ENCODE measurements around the gene RPL37.

RPL37 gene

DNA sequence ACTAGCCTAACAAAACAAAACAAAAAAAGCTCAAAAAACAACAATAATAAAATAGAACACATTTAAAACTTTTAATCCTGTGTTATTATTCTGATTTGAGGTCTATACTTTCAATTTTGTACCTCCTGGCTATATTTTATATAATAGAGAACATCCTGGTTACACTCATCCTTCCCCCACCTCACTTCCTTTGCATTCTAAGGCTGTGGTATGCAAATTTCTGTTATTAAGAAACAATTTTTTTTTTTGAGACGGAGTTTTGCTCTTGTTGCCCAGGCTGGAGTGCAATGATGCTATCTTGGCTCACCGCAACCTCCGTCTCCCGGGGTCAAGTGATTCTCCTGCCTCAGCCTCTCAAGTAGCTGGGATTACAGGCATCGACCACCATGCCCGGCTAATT, 3.1 kb upstream of the RPL37 start:
- no peak overlapping the region for H3K9ac ChIP-seq
- H3K27ac ChIP-seq = no peak overlapping the region
- no peaks in the 10 kb centered on the region for H3K9me3 ChIP-seq
- no peak overlapping the region for H3K4me2 ChIP-seq
- H4K20me1 ChIP-seq = peaks cover 11% of the 10 kb centered on the region
- peaks cover 17% of the 10 kb centered on the region for H3K4me1 ChIP-seq
- TF ChIP-seq Cebpa-rat (IDR thresholded peaks at IDR 0.05) = no peak
- no peak overlapping the region for H3K4me3 ChIP-seq
- H3K27me3 ChIP-seq = peaks cover 9% of the 10 kb centered on the region; the same call in 1 of the 2 replicates
- H3K36me3 ChIP-seq = peaks cover 13% of the 10 kb centered on the region

DNA sequence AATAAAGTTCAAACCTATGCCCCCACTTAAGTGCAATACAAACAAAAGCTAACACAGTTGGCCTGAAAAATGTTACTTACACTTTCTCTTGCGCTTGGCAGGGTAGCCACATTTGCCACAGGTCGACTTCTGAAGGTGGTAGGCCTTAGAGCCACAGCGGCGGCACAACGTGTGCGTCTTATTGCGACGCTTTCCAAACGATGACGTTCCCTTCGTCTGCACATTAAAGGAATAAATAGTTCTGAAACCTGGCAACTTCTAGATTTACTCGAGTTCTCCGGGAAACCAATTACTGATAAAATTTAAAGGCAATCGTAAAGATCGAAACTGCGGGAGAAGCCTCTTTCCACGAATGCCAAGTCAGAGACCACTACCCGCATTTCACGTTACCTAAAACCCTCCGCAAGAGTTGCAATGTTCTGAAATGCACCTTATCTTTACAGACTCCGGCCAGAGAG, 602 bp downstream of the RPL37 start:
- no peak for TF ChIP-seq Cebpa-rat (IDR thresholded peaks at IDR 0.05)
- Histone ChIP-seq H3K27ac (peak overlapping the region; percentile 99), H3K9ac (peak overlapping the region; percentile 99), H3K4me1 (peaks cover 32% of the 10 kb centered on the region), H3K9me3 (no peaks in the 10 kb centered on the region), H3K4me2 (peak overlapping the region; percentile 93), H3K27me3 (no peaks in the 10 kb centered on the region), H3K4me3 (peak overlapping the region; percentile 96), H4K20me1 (peaks cover 48% of the 10 kb centered on the region), H3K36me3 (peaks cover 50% of the 10 kb centered on the region)

DNA sequence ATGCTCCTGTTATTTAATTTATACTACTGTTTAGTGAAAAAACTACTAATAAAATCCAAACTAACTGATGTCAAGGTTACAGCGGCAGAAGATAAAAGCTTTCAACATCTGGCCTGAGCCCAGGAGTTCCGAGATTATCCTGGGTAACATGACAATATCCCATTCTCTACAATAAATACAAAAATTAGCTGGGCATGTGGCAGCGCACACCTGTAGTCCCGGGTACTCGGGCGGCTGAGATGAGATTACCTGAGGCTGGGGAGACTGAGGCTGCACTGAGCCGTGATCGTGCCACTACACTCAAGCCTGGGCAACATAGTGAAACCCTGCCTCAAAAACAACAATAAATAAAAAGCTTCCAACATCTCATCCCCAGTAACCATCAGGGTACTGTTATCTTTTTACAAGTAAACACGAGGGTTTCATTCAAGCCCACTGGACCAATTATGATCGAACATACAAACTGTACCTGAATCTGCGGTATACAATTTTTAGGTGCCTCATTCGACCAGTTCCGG, 1.3 kb downstream of the RPL37 start:
- H3K4me3 ChIP-seq = peak overlapping the region; percentile 96
- no peaks in the 10 kb centered on the region for H3K27me3 ChIP-seq
- peaks cover 32% of the 10 kb centered on the region for H3K4me1 ChIP-seq
- H3K9ac ChIP-seq = peak overlapping the region; percentile 99
- H3K9me3 ChIP-seq = no peaks in the 10 kb centered on the region
- H3K36me3 ChIP-seq = peaks cover 57% of the 10 kb centered on the region
- H4K20me1 ChIP-seq = peaks cover 54% of the 10 kb centered on the region
- no peak for TF ChIP-seq Cebpa-rat (IDR thresholded peaks at IDR 0.05)
- peak overlapping the region; percentile 93 for H3K4me2 ChIP-seq
- H3K27ac ChIP-seq = peak overlapping the region; percentile 99

- TF ChIP-seq Cebpa-rat (IDR thresholded peaks at IDR 0.05) = no peak
- Histone ChIP-seq H3K4me1 (peaks cover 32% of the 10 kb centered on the region), H4K20me1 (peaks cover 68% of the 10 kb centered on the region), H3K36me3 (peaks cover 71% of the 10 kb centered on the region), H3K9me3 (no peaks in the 10 kb centered on the region), H3K4me3 (peak overlapping the region; percentile 96; the same call in 1 of the 2 replicates), H3K27me3 (no peaks in the 10 kb centered on the region), H3K9ac (no peak overlapping the region), H3K27ac (no peak overlapping the region), H3K4me2 (peak overlapping the region; percentile 93)
These were observed 2.7 kb downstream of the RPL37 start for GRCh38 chr5:40832345-40832744.

- Histone ChIP-seq H3K27me3 (no peaks in the 10 kb centered on the region), H3K9ac (no peak overlapping the region), H3K36me3 (peaks cover 78% of the 10 kb centered on the region), H3K9me3 (no peaks in the 10 kb centered on the region), H3K4me3 (peak overlapping the region; percentile 96; the same call in 1 of the 2 replicates), H3K4me2 (peak overlapping the region; percentile 93; the same call in 1 of the 2 replicates), H3K27ac (no peak overlapping the region), H3K4me1 (peaks cover 32% of the 10 kb centered on the region), H4K20me1 (peaks cover 76% of the 10 kb centered on the region)
- TF ChIP-seq Cebpa-rat (IDR thresholded peaks at IDR 0.05) = no peak
These were observed 3.4 kb downstream of the RPL37 start for GRCh38 chr5:40831346-40832210.

DNA sequence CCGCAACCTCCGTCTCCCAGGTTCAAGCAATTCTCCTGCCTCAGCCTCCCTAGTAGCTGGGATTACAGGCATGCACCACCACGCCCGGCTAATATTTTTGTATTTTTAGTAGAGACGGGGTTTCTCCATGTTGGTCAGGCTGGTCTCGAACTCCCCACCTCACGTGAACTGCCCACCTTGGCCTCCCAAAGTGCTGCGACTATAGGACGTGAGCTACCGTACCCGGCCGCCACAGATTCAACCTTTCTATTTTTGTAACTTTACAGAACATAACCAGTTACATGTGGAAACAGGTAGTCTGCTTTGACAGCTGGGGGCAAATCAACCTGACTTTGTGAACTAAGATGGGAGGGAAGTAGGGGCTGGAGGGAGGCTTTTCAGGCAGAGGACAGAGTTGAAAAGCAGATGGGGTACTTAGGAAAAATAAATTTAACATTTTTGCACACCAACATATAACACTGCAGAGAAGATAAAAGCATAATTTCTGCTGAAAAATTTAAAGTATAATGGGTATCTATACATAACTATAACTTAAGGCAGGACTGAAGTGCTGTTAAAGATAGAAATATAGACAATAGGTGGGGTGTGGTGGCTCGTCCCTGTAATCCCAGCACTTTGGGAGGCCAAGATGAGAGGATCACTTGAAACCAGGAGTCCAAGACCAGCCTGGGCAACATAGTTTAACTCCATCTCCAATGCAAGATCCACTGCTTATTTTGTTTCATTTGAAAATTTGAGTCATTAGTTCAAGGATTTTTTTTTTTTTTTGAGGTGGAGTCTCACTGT, 5.1 kb downstream of the RPL37 start:
- Histone ChIP-seq H3K9me3 (no peaks in the 10 kb centered on the region), H3K4me1 (peaks cover 25% of the 10 kb centered on the region), H3K27me3 (no peaks in the 10 kb centered on the region), H3K9ac (no peak overlapping the region), H3K4me3 (no peak overlapping the region), H3K4me2 (no peak overlapping the region), H3K36me3 (peaks cover 93% of the 10 kb centered on the region), H3K27ac (no peak overlapping the region), H4K20me1 (peaks cover 92% of the 10 kb centered on the region)
- TF ChIP-seq Cebpa-rat (IDR thresholded peaks at IDR 0.05) = no peak

DNA sequence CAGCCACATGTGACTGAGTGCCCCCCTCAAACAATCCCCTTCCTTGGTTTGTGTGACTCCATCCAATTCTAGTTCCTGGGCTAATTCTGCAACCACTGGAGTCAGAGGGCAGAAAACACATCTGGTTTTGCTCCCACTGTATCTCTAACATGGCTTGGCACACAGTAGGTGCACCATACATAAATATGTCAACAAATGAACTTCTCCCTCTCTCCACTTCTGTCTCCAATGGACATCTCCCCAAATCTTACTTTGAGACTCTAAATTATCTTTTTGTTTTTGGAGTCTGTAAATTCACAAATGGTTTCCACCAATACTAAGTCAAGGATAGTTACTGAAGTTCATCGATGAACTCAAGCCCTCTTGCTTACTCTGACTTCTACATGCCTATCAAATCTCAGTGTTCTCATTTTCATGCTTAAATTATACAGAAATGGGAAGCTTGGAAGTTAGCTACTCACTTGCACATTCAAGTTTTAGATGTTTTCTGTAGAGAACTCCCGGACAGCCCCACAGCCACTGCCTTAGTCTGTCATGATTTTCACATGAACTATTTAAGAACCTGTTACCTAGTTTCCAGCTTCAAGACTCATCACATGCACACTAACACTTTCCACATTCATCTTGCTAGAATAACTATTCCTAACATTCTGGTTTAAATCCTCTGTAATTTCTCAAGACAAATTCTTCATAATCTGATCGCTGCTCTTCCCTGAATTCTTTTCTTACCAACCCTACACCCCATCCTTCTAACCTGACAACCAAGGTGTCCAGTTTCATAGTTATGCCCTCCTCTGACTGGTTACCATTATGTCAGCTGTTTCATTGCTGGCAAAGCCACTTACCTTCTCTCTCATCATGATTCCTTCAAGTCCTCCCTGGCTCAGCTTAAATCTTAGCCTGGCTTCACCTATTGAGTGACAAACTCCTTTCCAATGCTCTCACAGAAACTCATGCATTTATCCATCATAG, 6.0 kb downstream of the RPL37 start:
- no peak for TF ChIP-seq Cebpa-rat (IDR thresholded peaks at IDR 0.05)
- Histone ChIP-seq H3K9me3 (no peaks in the 10 kb centered on the region), H4K20me1 (peaks cover 100% of the 10 kb centered on the region), H3K4me2 (no peak overlapping the region), H3K27ac (no peak overlapping the region), H3K27me3 (no peaks in the 10 kb centered on the region), H3K4me1 (peaks cover 24% of the 10 kb centered on the region), H3K9ac (no peak overlapping the region), H3K36me3 (peaks cover 88% of the 10 kb centered on the region), H3K4me3 (no peak overlapping the region)

GRCh38 chr5:40828021-40828631, 6.9 kb downstream of the RPL37 start:
- TF ChIP-seq Cebpa-rat (IDR thresholded peaks at IDR 0.05) = no peak
- Histone ChIP-seq H3K4me2 (no peak overlapping the region), H3K9me3 (no peaks in the 10 kb centered on the region), H3K27ac (no peak overlapping the region), H3K27me3 (no peaks in the 10 kb centered on the region), H4K20me1 (peaks cover 98% of the 10 kb centered on the region), H3K9ac (no peak overlapping the region), H3K36me3 (peaks cover 81% of the 10 kb centered on the region), H3K4me1 (peaks cover 15% of the 10 kb centered on the region), H3K4me3 (no peak overlapping the region)

All from BLaER1 (cell line).